Kidney epithelial cell (primary cell): ENCODE data around the gene GIN1. TPM values are rescaled to one million over a fixed set of nuclear protein-coding genes. Genes with fewer than 3 reads are reported as not detected.
A peak's percentile ranks its signal among the peaks of the same experiment; 100 is the strongest.
"Not testable (repeated sequence)": the region's sequence is repeated elsewhere in the genome, so short reads cannot be mapped to it uniquely, and the experiment has no call there.

ENCODE experiments used
- DNase-seq: peaks from one replicate; pipeline ENCODE4 v3.0.0-alpha.2; 2010; ENCODE audit warnings: low read depth
- H3K27me3 ChIP-seq: 2 replicates; pipeline ENCODE4 v1.6.0; 2011; ENCODE audit warnings: low read length; ENCODE audit not compliant: control insufficient read depth, insufficient read depth
- H3K36me3 ChIP-seq: 2 replicates; pipeline ENCODE4 v1.5.1; 2011; ENCODE audit warnings: low read length; ENCODE audit not compliant: control insufficient read depth, insufficient read depth
- H3K4me3 ChIP-seq: 2 replicates; pipeline ENCODE4 v1.5.1; 2011; ENCODE audit warnings: low read depth, mild to moderate bottlenecking, control low read depth, low read length
- CTCF ChIP-seq: IDR thresholded peaks from 2 replicates; pipeline ENCODE4 v1.5.1; 2011; ENCODE audit warnings: mild to moderate bottlenecking, moderate library complexity, low read length, control low read depth, inconsistent platforms; ENCODE audit not compliant: insufficient read depth, poor library complexity, severe bottlenecking
- total RNA-seq: library from RNA; depleted of rRNA; stranded (reverse); fragments of >200 nt; gene quantifications from 2 replicates; pipeline ENCODE4 v1.2.3, GENCODE V29; 2015

Gene GIN1
- total RNA-seq, 1 donor from 2014 or later = 4.2 TPM

- H3K27me3 ChIP-seq = no peaks in the 10 kb centered on the region
- no peak for DNase-seq
- TF ChIP-seq CTCF = no peak
- no peaks in the 10 kb centered on the region for H3K36me3 ChIP-seq
- no peak overlapping the region for H3K4me3 ChIP-seq
These were observed 53.6 kb downstream of the GIN1 start for GRCh38 chr5:103066326-103066725.

- no peak overlapping the region for H3K4me3 ChIP-seq
- TF ChIP-seq CTCF = no peak
- no peaks in the 10 kb centered on the region for H3K27me3 ChIP-seq
- no peaks in the 10 kb centered on the region for H3K36me3 ChIP-seq
- DNase-seq = no peak
These were observed 59.4 kb downstream of the GIN1 start for GRCh38 chr5:103060424-103060954.

- no peaks in the 10 kb centered on the region for H3K36me3 ChIP-seq
- DNase-seq = no peak
- TF ChIP-seq CTCF = no peak
- H3K27me3 ChIP-seq = no peaks in the 10 kb centered on the region
- no peak overlapping the region for H3K4me3 ChIP-seq
These were observed 60.4 kb downstream of the GIN1 start for GRCh38 chr5:103059525-103059924.

- peak; percentile 23 for DNase-seq
- Histone ChIP-seq H3K36me3 (no peaks in the 10 kb centered on the region), H3K4me3 (no peak overlapping the region), H3K27me3 (no peaks in the 10 kb centered on the region)
- no peak for TF ChIP-seq CTCF
These were observed 62.5 kb downstream of the GIN1 start for GRCh38 chr5:103057208-103058130.

- H3K36me3 ChIP-seq, DNase-seq, H3K4me3 ChIP-seq, H3K27me3 ChIP-seq: not testable (repeated sequence)
These were observed 73.2 kb downstream of the GIN1 start for GRCh38 chr5:103046706-103047105.

GRCh38 chr5:103041071-103041676, 78.8 kb downstream of the GIN1 start:
- peak; percentile 4 for DNase-seq
- Histone ChIP-seq H3K27me3 (no peaks in the 10 kb centered on the region), H3K4me3 (no peak overlapping the region), H3K36me3 (no peaks in the 10 kb centered on the region)
- peak; percentile 26 for TF ChIP-seq CTCF
